ENCODE data around the gene FOXK2. TPM values are rescaled to one million over a fixed set of nuclear protein-coding genes. Genes with fewer than 3 reads are reported as not detected.
"Not testable (repeated sequence)": the region's sequence is repeated elsewhere in the genome, so short reads cannot be mapped to it uniquely, and the experiment has no call there.

Gene FOXK2
- total RNA-seq, 1 donor: 16.1 TPM

GRCh38 chr17:82562718-82563220 is 43.2 kb downstream of the FOXK2 start:
- not testable (repeated sequence) for H3K4me3 ChIP-seq (ENCODE audit: low read length); H3K9me3 ChIP-seq (ENCODE audit: low read depth, low read length); H3K4me1 ChIP-seq (ENCODE audit: insufficient read depth, low read length); H3K27me3 ChIP-seq (ENCODE audit: insufficient read depth, low read length)

- Histone ChIP-seq H3K27me3 (ENCODE audit: insufficient read depth, low read length) (no peaks in the 10 kb centered on the region), H3K4me3 (ENCODE audit: low read length) (no peak overlapping the region), H3K9me3 (ENCODE audit: low read depth, low read length) (no peaks in the 10 kb centered on the region), H3K4me1 (ENCODE audit: insufficient read depth, low read length) (peaks cover 6% of the 10 kb centered on the region)
Measured at GRCh38 chr17:82563318-82563717, 43.8 kb downstream of the FOXK2 start.

GRCh38 chr17:82563745-82564144 is 44.2 kb downstream of the FOXK2 start:
- H3K9me3 ChIP-seq (ENCODE audit: low read depth, low read length); H3K27me3 ChIP-seq (ENCODE audit: insufficient read depth, low read length); H3K4me3 ChIP-seq (ENCODE audit: low read length); H3K4me1 ChIP-seq (ENCODE audit: insufficient read depth, low read length): not testable (repeated sequence)

- no peaks in the 10 kb centered on the region for H3K9me3 ChIP-seq (ENCODE audit: low read depth, low read length)
- H3K4me1 ChIP-seq (ENCODE audit: insufficient read depth, low read length): peaks cover 2% of the 10 kb centered on the region
- no peaks in the 10 kb centered on the region for H3K27me3 ChIP-seq (ENCODE audit: insufficient read depth, low read length)
- no peak overlapping the region for H3K4me3 ChIP-seq (ENCODE audit: low read length)
Measured at GRCh38 chr17:82564241-82564640, 44.7 kb downstream of the FOXK2 start.

GRCh38 chr17:82565551-82565950 is 46.0 kb downstream of the FOXK2 start:
- Histone ChIP-seq H3K4me3 (ENCODE audit: low read length) (no peak overlapping the region), H3K9me3 (ENCODE audit: low read depth, low read length) (no peaks in the 10 kb centered on the region), H3K27me3 (ENCODE audit: insufficient read depth, low read length) (no peaks in the 10 kb centered on the region), H3K4me1 (ENCODE audit: insufficient read depth, low read length) (no peaks in the 10 kb centered on the region)

- H3K27me3 ChIP-seq (ENCODE audit: insufficient read depth, low read length): no peaks in the 10 kb centered on the region
- no peak overlapping the region for H3K4me3 ChIP-seq (ENCODE audit: low read length)
- no peaks in the 10 kb centered on the region for H3K4me1 ChIP-seq (ENCODE audit: insufficient read depth, low read length)
- no peaks in the 10 kb centered on the region for H3K9me3 ChIP-seq (ENCODE audit: low read depth, low read length)
Measured at GRCh38 chr17:82566129-82566960, 46.8 kb downstream of the FOXK2 start.

- Histone ChIP-seq H3K9me3 (ENCODE audit: low read depth, low read length) (no peaks in the 10 kb centered on the region), H3K27me3 (ENCODE audit: insufficient read depth, low read length) (no peaks in the 10 kb centered on the region), H3K4me1 (ENCODE audit: insufficient read depth, low read length) (no peaks in the 10 kb centered on the region), H3K4me3 (ENCODE audit: low read length) (no peak overlapping the region)
Measured at GRCh38 chr17:82567286-82567685, 47.8 kb downstream of the FOXK2 start.

- Histone ChIP-seq H3K9me3 (ENCODE audit: low read depth, low read length) (no peaks in the 10 kb centered on the region), H3K4me3 (ENCODE audit: low read length) (no peak overlapping the region), H3K27me3 (ENCODE audit: insufficient read depth, low read length) (no peaks in the 10 kb centered on the region), H3K4me1 (ENCODE audit: insufficient read depth, low read length) (no peaks in the 10 kb centered on the region)
Measured at GRCh38 chr17:82568997-82569393, 49.5 kb downstream of the FOXK2 start.

- H3K4me1 ChIP-seq (ENCODE audit: insufficient read depth, low read length): no peaks in the 10 kb centered on the region
- H3K27me3 ChIP-seq (ENCODE audit: insufficient read depth, low read length): no peaks in the 10 kb centered on the region
- H3K9me3 ChIP-seq (ENCODE audit: low read depth, low read length): no peaks in the 10 kb centered on the region
- H3K4me3 ChIP-seq (ENCODE audit: low read length): no peak overlapping the region
Measured at GRCh38 chr17:82569621-82570020, 50.1 kb downstream of the FOXK2 start.

GRCh38 chr17:82570277-82570676 is 50.7 kb downstream of the FOXK2 start:
- Histone ChIP-seq H3K27me3 (ENCODE audit: insufficient read depth, low read length) (no peaks in the 10 kb centered on the region), H3K9me3 (ENCODE audit: low read depth, low read length) (no peaks in the 10 kb centered on the region), H3K4me3 (ENCODE audit: low read length) (no peak overlapping the region), H3K4me1 (ENCODE audit: insufficient read depth, low read length) (no peaks in the 10 kb centered on the region)

GRCh38 chr17:82571855-82572254 is 52.3 kb downstream of the FOXK2 start:
- Histone ChIP-seq H3K4me3 (ENCODE audit: low read length) (no peak overlapping the region), H3K4me1 (ENCODE audit: insufficient read depth, low read length) (no peaks in the 10 kb centered on the region), H3K9me3 (ENCODE audit: low read depth, low read length) (no peaks in the 10 kb centered on the region), H3K27me3 (ENCODE audit: insufficient read depth, low read length) (no peaks in the 10 kb centered on the region)

- no peaks in the 10 kb centered on the region for H3K27me3 ChIP-seq (ENCODE audit: insufficient read depth, low read length)
- H3K9me3 ChIP-seq (ENCODE audit: low read depth, low read length): no peaks in the 10 kb centered on the region
Measured at GRCh38 chr17:82574041-82574440, 54.5 kb downstream of the FOXK2 start.

GRCh38 chr17:82575581-82576221 is 56.2 kb downstream of the FOXK2 start:
- not testable (repeated sequence) for H3K4me3 ChIP-seq (ENCODE audit: low read length); H3K4me1 ChIP-seq (ENCODE audit: insufficient read depth, low read length); H3K9me3 ChIP-seq (ENCODE audit: low read depth, low read length); H3K27me3 ChIP-seq (ENCODE audit: insufficient read depth, low read length)

More at GRCh38 chr17:82574041-82574440, 54.5 kb downstream of the FOXK2 start:
- no peaks in the 10 kb centered on the region for H3K4me1 ChIP-seq (ENCODE audit: insufficient read depth, low read length)
- H3K4me3 ChIP-seq (ENCODE audit: low read length): no peak overlapping the region

- H3K4me1 ChIP-seq (ENCODE audit: insufficient read depth, low read length): no peaks in the 10 kb centered on the region
- H3K27me3 ChIP-seq (ENCODE audit: insufficient read depth, low read length): no peaks in the 10 kb centered on the region
- no peaks in the 10 kb centered on the region for H3K9me3 ChIP-seq (ENCODE audit: low read depth, low read length)
- no peak overlapping the region for H3K4me3 ChIP-seq (ENCODE audit: low read length)
Measured at GRCh38 chr17:82577300-82577699, 57.8 kb downstream of the FOXK2 start.

GRCh38 chr17:82579969-82580368 is 60.4 kb downstream of the FOXK2 start:
- H3K27me3 ChIP-seq (ENCODE audit: insufficient read depth, low read length); H3K9me3 ChIP-seq (ENCODE audit: low read depth, low read length); H3K4me1 ChIP-seq (ENCODE audit: insufficient read depth, low read length); H3K4me3 ChIP-seq (ENCODE audit: low read length): not testable (repeated sequence)

- Histone ChIP-seq H3K4me1 (ENCODE audit: insufficient read depth, low read length) (peaks cover 5% of the 10 kb centered on the region), H3K4me3 (ENCODE audit: low read length) (no peak overlapping the region), H3K27me3 (ENCODE audit: insufficient read depth, low read length) (no peaks in the 10 kb centered on the region), H3K9me3 (ENCODE audit: low read depth, low read length) (no peaks in the 10 kb centered on the region)
Measured at GRCh38 chr17:82582213-82582612, 62.7 kb downstream of the FOXK2 start.

All from mononuclear cell (primary cell).